Type B pancreatic cell (in vitro differentiated cells): ENCODE data around the gene SUSD6. TPM values are rescaled to one million over a fixed set of nuclear protein-coding genes. Genes with fewer than 3 reads are reported as not detected.

Experiments used
- DNase-seq: peaks from one replicate; pipeline ENCODE4 v3.0.0; 2021; ENCODE audit warnings: mixed read lengths; ENCODE audit not compliant: unreplicated experiment; ENCODE audit errors: extremely low spot score
- H3K27ac Mint-ChIP-seq: 2 replicates; pipeline ENCODE4 v1.8.0; 2021; ENCODE audit warnings: mild to moderate bottlenecking, mixed read lengths
- H3K27me3 Mint-ChIP-seq: 2 replicates; pipeline ENCODE4 v1.8.0; 2021; ENCODE audit warnings: mixed read lengths
- H3K36me3 Mint-ChIP-seq: 2 replicates; pipeline ENCODE4 v1.8.0; 2021; ENCODE audit warnings: mixed read lengths
- H3K4me1 Mint-ChIP-seq: one replicate; pipeline ENCODE4 v1.8.0; 2021; ENCODE audit warnings: mixed read lengths; ENCODE audit not compliant: unreplicated experiment
- H3K4me3 Mint-ChIP-seq: 2 replicates; pipeline ENCODE4 v1.8.0; 2021; ENCODE audit warnings: mild to moderate bottlenecking, mixed read lengths
- H3K9me3 Mint-ChIP-seq: 2 replicates; pipeline ENCODE4 v1.8.0; 2021; ENCODE audit warnings: mixed read lengths
- total RNA-seq: library from RNA; stranded (reverse); gene quantifications from 2 replicates; pipeline ENCODE4 v1.2.1, GENCODE V29; 2021; ENCODE audit warnings: low replicate concordance
- TF ChIP-seq, protein P1 (sequence below): fragments of 200-600 bp; sonication (generic); conservative IDR thresholded peaks from 2 replicates; pipeline ENCODE4 v1.5.0; 2021; ENCODE audit warnings: antibody characterized with exemption, mild to moderate bottlenecking

Gene SUSD6
- total RNA-seq, 1 donor from 2014 or later: 31.7 TPM

DNA sequence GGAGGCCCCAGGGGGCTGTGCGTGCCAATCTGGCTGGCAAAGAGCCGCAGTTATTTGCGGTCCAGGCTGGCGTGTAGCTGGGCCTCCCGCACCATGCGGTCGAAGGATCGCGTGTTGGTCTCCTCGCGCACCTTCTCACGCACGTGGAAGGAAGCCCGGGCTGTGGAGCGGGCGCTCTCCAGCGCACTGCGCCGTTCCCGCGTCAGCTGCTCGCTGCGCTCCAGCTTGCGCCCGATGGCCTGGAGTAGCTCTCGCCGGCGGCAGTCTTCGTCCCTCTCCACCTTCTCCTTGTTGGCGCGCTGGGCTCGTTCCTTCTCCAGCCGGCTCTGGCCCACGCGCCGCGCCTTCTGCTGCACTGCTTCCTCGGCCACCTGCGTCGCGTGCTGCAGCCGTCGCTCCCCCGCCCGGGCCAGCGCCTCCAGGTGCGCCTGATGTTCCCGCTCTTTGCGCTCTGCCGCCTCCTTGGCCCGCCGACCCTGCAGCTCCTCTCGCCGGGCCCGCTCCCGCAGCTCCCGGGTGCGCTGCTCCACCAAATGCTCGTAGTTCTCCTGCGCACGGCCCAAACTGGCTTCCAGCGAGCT, 39.9 kb upstream of the SUSD6 start:
- H3K27me3 Mint-ChIP-seq: peaks cover 62% of the 10 kb centered on the region
- TF ChIP-seq, protein P1, sequence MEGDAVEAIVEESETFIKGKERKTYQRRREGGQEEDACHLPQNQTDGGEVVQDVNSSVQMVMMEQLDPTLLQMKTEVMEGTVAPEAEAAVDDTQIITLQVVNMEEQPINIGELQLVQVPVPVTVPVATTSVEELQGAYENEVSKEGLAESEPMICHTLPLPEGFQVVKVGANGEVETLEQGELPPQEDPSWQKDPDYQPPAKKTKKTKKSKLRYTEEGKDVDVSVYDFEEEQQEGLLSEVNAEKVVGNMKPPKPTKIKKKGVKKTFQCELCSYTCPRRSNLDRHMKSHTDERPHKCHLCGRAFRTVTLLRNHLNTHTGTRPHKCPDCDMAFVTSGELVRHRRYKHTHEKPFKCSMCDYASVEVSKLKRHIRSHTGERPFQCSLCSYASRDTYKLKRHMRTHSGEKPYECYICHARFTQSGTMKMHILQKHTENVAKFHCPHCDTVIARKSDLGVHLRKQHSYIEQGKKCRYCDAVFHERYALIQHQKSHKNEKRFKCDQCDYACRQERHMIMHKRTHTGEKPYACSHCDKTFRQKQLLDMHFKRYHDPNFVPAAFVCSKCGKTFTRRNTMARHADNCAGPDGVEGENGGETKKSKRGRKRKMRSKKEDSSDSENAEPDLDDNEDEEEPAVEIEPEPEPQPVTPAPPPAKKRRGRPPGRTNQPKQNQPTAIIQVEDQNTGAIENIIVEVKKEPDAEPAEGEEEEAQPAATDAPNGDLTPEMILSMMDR: no peak
- no peak overlapping the region for H3K4me3 Mint-ChIP-seq
- no peak overlapping the region for H3K27ac Mint-ChIP-seq
- H3K9me3 Mint-ChIP-seq: no peaks in the 10 kb centered on the region
- peaks cover 6% of the 10 kb centered on the region for H3K36me3 Mint-ChIP-seq
- peaks cover 5% of the 10 kb centered on the region for H3K4me1 Mint-ChIP-seq
- DNase-seq: no peak

DNA sequence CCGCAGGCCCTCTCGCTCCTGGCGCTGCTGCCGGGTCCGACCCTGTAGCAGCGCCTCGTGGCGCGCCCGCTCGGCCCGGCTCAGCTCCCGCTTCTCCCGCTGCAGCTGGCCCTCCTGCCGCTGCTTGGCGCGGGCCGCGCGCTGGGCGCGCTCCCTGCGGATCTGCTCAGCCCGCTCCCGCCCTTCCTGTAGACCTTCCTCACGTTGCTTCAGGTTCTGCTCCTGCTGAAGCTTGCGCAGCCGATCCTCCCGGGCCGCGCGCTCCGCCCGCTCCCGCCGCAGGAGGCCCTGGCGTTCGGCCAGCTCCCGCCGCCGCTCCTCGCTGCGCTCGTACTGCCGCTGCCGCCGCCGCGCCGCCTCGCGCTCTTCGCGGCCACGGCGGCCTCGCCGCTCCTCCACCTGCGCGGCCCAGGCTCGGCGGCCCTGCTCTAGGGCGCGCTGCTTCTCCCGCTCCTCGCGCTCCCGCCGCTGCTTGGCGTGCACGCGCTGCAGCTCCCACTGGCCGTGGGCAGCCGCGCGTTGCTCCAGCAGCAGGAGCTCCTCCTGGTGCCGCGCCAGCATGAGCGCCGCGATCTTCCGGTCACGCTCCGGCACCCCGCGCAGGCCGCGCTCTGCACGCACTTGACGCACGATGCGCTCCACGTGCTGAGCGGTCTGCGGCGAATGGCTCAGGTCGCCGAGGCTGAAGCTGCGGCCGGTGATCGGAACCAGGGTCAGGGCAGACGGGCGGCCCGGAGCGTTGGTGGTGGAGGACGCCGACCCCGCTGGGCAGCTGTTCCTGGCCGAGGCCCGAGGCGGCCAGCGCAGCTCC, 39.2 kb upstream of the SUSD6 start:
- DNase-seq: no peak
- Mint-ChIP-seq H3K9me3 (no peaks in the 10 kb centered on the region), H3K27ac (no peak overlapping the region), H3K27me3 (peaks cover 59% of the 10 kb centered on the region), H3K4me3 (no peak overlapping the region), H3K36me3 (peaks cover 6% of the 10 kb centered on the region), H3K4me1 (peaks cover 5% of the 10 kb centered on the region)
- TF ChIP-seq, protein P1: no peak

DNA sequence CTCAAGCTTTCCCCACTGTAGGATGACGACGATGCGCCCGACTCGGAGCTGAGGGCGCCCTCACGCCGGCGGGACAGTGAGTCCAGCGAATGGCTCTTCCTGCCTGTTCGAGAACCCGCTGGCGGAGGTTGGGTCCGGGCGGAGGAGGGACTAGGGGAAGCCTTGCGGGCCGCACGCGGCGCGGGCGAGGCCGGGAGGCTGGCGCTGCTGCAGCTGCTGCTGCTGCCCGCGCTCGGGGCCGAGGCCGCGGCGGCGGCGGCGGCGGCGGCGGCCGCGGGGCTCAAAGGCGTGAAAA, 38.6 kb upstream of the SUSD6 start:
- Mint-ChIP-seq H3K4me3 (no peak overlapping the region), H3K27ac (no peak overlapping the region), H3K9me3 (no peaks in the 10 kb centered on the region), H3K27me3 (peaks cover 53% of the 10 kb centered on the region), H3K4me1 (peaks cover 5% of the 10 kb centered on the region), H3K36me3 (peaks cover 6% of the 10 kb centered on the region)
- TF ChIP-seq, protein P1: no peak
- DNase-seq: no peak

DNA sequence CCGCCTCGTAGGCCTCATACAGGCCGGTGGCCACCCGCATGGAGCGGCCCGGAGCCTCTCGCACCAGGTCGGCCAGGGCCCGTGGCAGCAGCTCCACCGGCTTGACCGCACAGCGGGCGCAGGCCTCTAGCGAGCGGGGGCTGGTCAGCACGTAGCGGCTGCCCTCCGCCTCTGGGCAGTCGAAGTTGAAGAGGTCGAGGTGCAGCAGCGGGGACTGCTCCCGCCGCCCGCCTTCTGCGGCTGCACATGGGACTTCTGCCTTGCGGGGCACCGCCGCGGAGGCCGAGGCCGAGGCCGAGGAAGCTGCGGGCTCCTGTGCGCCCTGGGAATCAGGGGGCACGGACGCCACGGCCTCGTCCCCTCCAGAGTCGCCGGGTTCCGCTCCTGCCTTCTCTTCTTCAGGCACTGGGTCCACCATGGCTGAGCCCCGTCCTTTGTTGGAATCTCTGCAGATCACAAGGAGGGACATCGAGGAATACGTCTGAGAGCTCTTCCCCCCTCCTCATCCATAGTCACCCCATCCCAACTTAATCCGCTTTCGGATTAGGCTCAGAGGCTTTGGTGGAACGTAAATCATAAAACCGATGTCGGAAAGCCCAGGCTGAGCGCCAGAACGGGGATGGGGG, 38.1 kb upstream of the SUSD6 start:
- DNase-seq: no peak
- Mint-ChIP-seq H3K9me3 (no peaks in the 10 kb centered on the region), H3K27me3 (peaks cover 48% of the 10 kb centered on the region), H3K27ac (peak overlapping the region; percentile 36), H3K4me1 (peaks cover 5% of the 10 kb centered on the region), H3K36me3 (peaks cover 6% of the 10 kb centered on the region), H3K4me3 (peak overlapping the region; percentile 90)
- TF ChIP-seq, protein P1: no peak

DNA sequence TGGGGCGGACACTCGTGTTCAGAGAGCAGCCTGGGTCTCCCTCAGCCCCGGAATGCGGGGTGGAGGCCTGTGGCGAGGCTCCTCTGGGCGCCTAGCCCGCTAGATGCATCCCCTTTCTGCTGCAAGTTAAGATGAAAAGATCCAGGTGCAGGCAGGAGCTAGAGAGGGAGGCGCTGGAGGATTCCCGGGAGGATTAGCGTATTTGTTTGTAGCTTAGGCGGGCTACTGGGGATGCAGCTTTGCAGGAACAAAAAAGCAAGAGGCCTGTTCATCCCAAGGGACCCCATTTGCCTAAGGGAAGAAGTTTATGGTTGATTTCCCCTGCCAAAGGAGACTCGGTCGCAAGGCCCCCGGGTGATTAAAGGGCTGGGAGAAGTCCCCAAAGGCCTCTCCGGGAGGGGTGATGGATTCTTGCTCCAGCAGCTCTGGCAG, 37.5 kb upstream of the SUSD6 start:
- H3K4me1 Mint-ChIP-seq: peaks cover 5% of the 10 kb centered on the region
- no peaks in the 10 kb centered on the region for H3K9me3 Mint-ChIP-seq
- peaks cover 6% of the 10 kb centered on the region for H3K36me3 Mint-ChIP-seq
- peak overlapping the region; percentile 90 for H3K4me3 Mint-ChIP-seq
- no peak for DNase-seq
- peak overlapping the region; percentile 36 for H3K27ac Mint-ChIP-seq
- TF ChIP-seq, protein P1: no peak
- peaks cover 43% of the 10 kb centered on the region for H3K27me3 Mint-ChIP-seq
